HCT116 (cell line): ENCODE results near the gene GPR176. TPM values are rescaled to one million over a fixed set of nuclear protein-coding genes. Genes with fewer than 3 reads are reported as not detected.

Experiments used
- ATAC-seq: fragments of 200-7000 bp; cut with Tn5 transposase; 2 replicates; pipeline ENCODE4 v1.9.1; 2020; ENCODE audit warnings: mild to moderate bottlenecking, moderate library complexity
- BruUV-seq: library from RNA; stranded (reverse); fragments of 400-500 nt; replicated peaks from 2 replicates; lab custom pipeline; 2021; lab: Mats Ljungman, UMichigan
- CTCF ChIA-PET: fragments of 300-600 bp; sonication (Branson Sonifier 250); formaldehyde crosslinking; loops from one replicate; lab custom pipeline; 2021; ENCODE audit warnings: antibody characterized with exemption; lab: Charles Lee
- POLR2A ChIA-PET: fragments of 300-600, 350-600 bp; sonication (Branson Sonifier 250); formaldehyde crosslinking; loops from one replicate; lab custom pipeline; 2021; ENCODE audit warnings: antibody characterized with exemption; lab: Charles Lee
- RAD21 ChIA-PET, 2 experiments: fragments of 300-600 bp; sonication (Branson Sonifier 250); formaldehyde crosslinking; loops; one replicate each; lab custom pipeline; 2023; ENCODE audit warnings: low total read pairs in 2 of 2; ENCODE audit not compliant: uncharacterized antibody in 2 of 2, unreplicated experiment in 2 of 2, low non-redundant PET in 1 of 2; lab: Charles Lee
- DNase-seq: peaks from one replicate; pipeline ENCODE4 v3.0.0-alpha.2; 2010; ENCODE audit warnings: low read depth, low spot score
- H2AFZ ChIP-seq: fragments of 200-600 bp; shearing (Covaris generic), sonication (generic); 2 replicates; pipeline ENCODE4 v1.6.1; 2017; ENCODE audit warnings: low read depth, mixed run types, mixed read lengths, antibody characterized with exemption, low read length; ENCODE audit not compliant: poor library complexity, severe bottlenecking
- H3K27ac ChIP-seq: 2 replicates; pipeline ENCODE4 v1.5.1; 2012; ENCODE audit warnings: low read depth, low read length
- H3K27me3 ChIP-seq: fragments of 200-600 bp; sonication (generic); 2 replicates; pipeline ENCODE4 v1.6.1; 2016; ENCODE audit warnings: mixed run types, low read length, mixed read lengths; ENCODE audit not compliant: insufficient read depth
- H3K36me3 ChIP-seq, 2 experiments: fragments of 200-500 bp in 1 of 2; fragments of 200-600 bp in 1 of 2; sonication (Bioruptor generic) in 1 of 2; sonication (generic) in 1 of 2; 2 replicates each; pipeline versions ENCODE4 v1.5.1 to v1.6.1; 2014 to 2016; ENCODE audit warnings: low read length in 2 of 2, inconsistent platforms in 1 of 2, mixed read lengths in 1 of 2, mixed run types in 1 of 2; ENCODE audit not compliant: insufficient read depth in 2 of 2, control insufficient read depth in 1 of 2
- H3K4me1 ChIP-seq, 2 experiments: fragments of 200-600 bp in 1 of 2; sonication (generic) in 1 of 2; 2 replicates each; pipeline versions ENCODE4 v1.5.1 to v1.6.1; 2012 to 2017; ENCODE audit warnings: low read length in 2 of 2, inconsistent platforms in 1 of 2, mild to moderate bottlenecking in 1 of 2, mixed read lengths in 1 of 2, mixed run types in 1 of 2, moderate library complexity in 1 of 2; ENCODE audit not compliant: insufficient read depth in 2 of 2, control insufficient read depth in 1 of 2
- H3K4me2 ChIP-seq: fragments of 200-600 bp; sonication (generic); 2 replicates; pipeline ENCODE4 v1.6.1; 2017; ENCODE audit warnings: mixed run types, low read length, mixed read lengths
- H3K4me3 ChIP-seq, 2 experiments: fragments of 200-600 bp in 1 of 2; sonication (generic) in 1 of 2; replicated peaks in 1 of 2; 2 replicates each; pipeline ENCODE4 v1.5.1; 2011 to 2016; ENCODE audit warnings: low read length in 2 of 2, control low read depth in 1 of 2, low read depth in 1 of 2, mild to moderate bottlenecking in 1 of 2, mixed read lengths in 1 of 2, mixed run types in 1 of 2
- H3K79me2 ChIP-seq: fragments of 200-600 bp; sonication (generic); 2 replicates; pipeline ENCODE4 v1.6.1; 2017; ENCODE audit warnings: mild to moderate bottlenecking, mixed run types, low read length, moderate library complexity, mixed read lengths; ENCODE audit not compliant: insufficient read depth
- H3K9ac ChIP-seq: fragments of 200-600 bp; sonication (generic); 2 replicates; pipeline ENCODE4 v1.6.1; 2016; ENCODE audit warnings: low read length, mixed read lengths
- H3K9me2 ChIP-seq: fragments of 200-600 bp; sonication (generic), shearing (Covaris generic); 2 replicates; pipeline ENCODE4 v1.6.1; 2017; ENCODE audit warnings: mixed run types, mild to moderate bottlenecking, moderate library complexity; ENCODE audit not compliant: insufficient read depth
- H3K9me3 ChIP-seq, 2 experiments: fragments of 200-500 bp in 1 of 2; fragments of 200-600 bp in 1 of 2; sonication (Bioruptor generic) in 1 of 2; sonication (generic) in 1 of 2; 2 replicates each; pipeline ENCODE4 v1.6.1; 2014 to 2017; ENCODE audit warnings: low read length in 2 of 2, mixed read lengths in 2 of 2, inconsistent platforms in 1 of 2, low read depth in 1 of 2, mild to moderate bottlenecking in 1 of 2, mixed run types in 1 of 2, moderate library complexity in 1 of 2; ENCODE audit not compliant: control insufficient read depth in 1 of 2, insufficient read depth in 1 of 2
- H4K20me1 ChIP-seq: fragments of 200-600 bp; sonication (generic), shearing (Covaris generic); 2 replicates; pipeline ENCODE4 v1.6.1; 2017; ENCODE audit warnings: mixed run types, mild to moderate bottlenecking, moderate library complexity; ENCODE audit not compliant: insufficient read depth
- EGR1 ChIP-seq: IDR thresholded peaks from 2 replicates; pipeline ENCODE4 v1.6.1; 2012; ENCODE audit warnings: low read depth
- ELF1 ChIP-seq: IDR thresholded peaks from 2 replicates; pipeline ENCODE4 v1.6.1; 2012; ENCODE audit warnings: low read depth, borderline replicate concordance
- EZH2 ChIP-seq: fragments of 200-600 bp; sonication (generic); IDR thresholded peaks from 2 replicates; pipeline ENCODE4 v1.6.1; 2017; ENCODE audit warnings: antibody characterized with exemption, mixed run types
- EZH2phosphoT487 ChIP-seq: fragments of 200-600 bp; IDR thresholded peaks from 2 replicates; pipeline ENCODE4 v1.6.1; 2018; ENCODE audit warnings: antibody characterized with exemption, borderline replicate concordance
- FOSL1 ChIP-seq: IDR thresholded peaks from 2 replicates; pipeline ENCODE4 v1.6.1; 2012; ENCODE audit warnings: low read depth
- JUND ChIP-seq: IDR thresholded peaks from 2 replicates; pipeline ENCODE4 v1.6.1; 2012
- POLR2A ChIP-seq: IDR thresholded peaks from 2 replicates; pipeline ENCODE4 v1.7.0; 2011; ENCODE audit warnings: borderline replicate concordance; ENCODE audit not compliant: insufficient read depth, insufficient read length; ENCODE audit errors: extremely low read depth
- SIN3A ChIP-seq: IDR thresholded peaks from 2 replicates; pipeline ENCODE4 v1.6.1; 2012; ENCODE audit warnings: low read depth
- SRF ChIP-seq: IDR thresholded peaks from 2 replicates; pipeline ENCODE4 v1.6.1; 2012; ENCODE audit warnings: low read depth
- TCF7L2 ChIP-seq: IDR thresholded peaks from 2 replicates; pipeline ENCODE4 v1.7.0; 2011; ENCODE audit warnings: borderline replicate concordance, inconsistent platforms; ENCODE audit not compliant: insufficient read depth, insufficient read length; ENCODE audit errors: extremely low read depth
- YY1 ChIP-seq: IDR thresholded peaks from 2 replicates; pipeline ENCODE4 v1.6.1; 2011; ENCODE audit warnings: low read length, low read depth, moderate library complexity, mild to moderate bottlenecking; ENCODE audit not compliant: insufficient replicate concordance; ENCODE audit errors: extremely low read depth
- ZFX ChIP-seq: fragments of 450-650 bp; IDR thresholded peaks from 2 replicates; pipeline ENCODE4 v1.6.1; 2017
- ZNF274 ChIP-seq: fragments of 200-500 bp; sonication (Bioruptor generic); IDR thresholded peaks from 2 replicates; pipeline ENCODE4 v1.6.1; 2014; ENCODE audit warnings: mild to moderate bottlenecking, low read depth, low read length, inconsistent platforms
- intact Hi-C: fragments of 100-400 bp; cut with micrococcal nuclease; formaldehyde crosslinking; loops from 2 replicates; pipeline ENCODE4 v1.10.0; 2022
- total RNA-seq: library from RNA; stranded (reverse); gene quantifications from one replicate; pipeline ENCODE4 v1.2.1, GENCODE V29; 2021; ENCODE audit not compliant: unreplicated experiment
- TF ChIP-seq, protein P1 (sequence below): IDR thresholded peaks from 2 replicates; pipeline ENCODE4 v1.6.1; 2012; ENCODE audit warnings: low read depth
- TF ChIP-seq, protein P2 (sequence below): IDR thresholded peaks from 2 replicates; pipeline ENCODE4 v1.6.1; 2012
- TF ChIP-seq, protein P3 (sequence below): IDR thresholded peaks from 2 replicates; pipeline ENCODE4 v1.6.1; 2011; ENCODE audit warnings: mild to moderate bottlenecking, low read length, moderate library complexity; ENCODE audit not compliant: insufficient replicate concordance; ENCODE audit errors: extremely low read depth
- TF ChIP-seq, protein P4 (sequence below): IDR thresholded peaks from 2 replicates; pipeline ENCODE4 v1.6.1; 2012

The GPR176 gene
- total RNA-seq, 1 experiment from 2014 or later, result 1.7 TPM

DNA sequence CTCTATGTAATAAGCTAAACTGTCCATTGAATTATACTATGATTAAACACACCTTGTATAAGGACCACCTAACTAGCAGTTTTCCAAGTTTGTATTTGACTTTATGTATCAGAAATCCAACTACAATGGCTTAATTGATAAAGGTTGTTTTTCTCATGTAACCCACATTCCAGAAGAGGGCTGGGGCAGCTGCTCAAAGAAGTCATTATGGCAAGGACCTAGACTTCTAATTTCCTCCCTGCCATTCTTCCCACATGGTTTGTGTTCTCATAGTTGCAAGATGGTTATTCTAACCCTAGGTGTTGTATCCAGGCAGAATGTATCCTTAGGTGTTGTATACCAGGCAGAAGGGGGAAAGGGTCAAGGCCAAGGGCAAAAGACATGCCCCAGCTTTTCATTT is 35.7 kb downstream of the GPR176 start (continued):
- TF ChIP-seq, protein P1, sequence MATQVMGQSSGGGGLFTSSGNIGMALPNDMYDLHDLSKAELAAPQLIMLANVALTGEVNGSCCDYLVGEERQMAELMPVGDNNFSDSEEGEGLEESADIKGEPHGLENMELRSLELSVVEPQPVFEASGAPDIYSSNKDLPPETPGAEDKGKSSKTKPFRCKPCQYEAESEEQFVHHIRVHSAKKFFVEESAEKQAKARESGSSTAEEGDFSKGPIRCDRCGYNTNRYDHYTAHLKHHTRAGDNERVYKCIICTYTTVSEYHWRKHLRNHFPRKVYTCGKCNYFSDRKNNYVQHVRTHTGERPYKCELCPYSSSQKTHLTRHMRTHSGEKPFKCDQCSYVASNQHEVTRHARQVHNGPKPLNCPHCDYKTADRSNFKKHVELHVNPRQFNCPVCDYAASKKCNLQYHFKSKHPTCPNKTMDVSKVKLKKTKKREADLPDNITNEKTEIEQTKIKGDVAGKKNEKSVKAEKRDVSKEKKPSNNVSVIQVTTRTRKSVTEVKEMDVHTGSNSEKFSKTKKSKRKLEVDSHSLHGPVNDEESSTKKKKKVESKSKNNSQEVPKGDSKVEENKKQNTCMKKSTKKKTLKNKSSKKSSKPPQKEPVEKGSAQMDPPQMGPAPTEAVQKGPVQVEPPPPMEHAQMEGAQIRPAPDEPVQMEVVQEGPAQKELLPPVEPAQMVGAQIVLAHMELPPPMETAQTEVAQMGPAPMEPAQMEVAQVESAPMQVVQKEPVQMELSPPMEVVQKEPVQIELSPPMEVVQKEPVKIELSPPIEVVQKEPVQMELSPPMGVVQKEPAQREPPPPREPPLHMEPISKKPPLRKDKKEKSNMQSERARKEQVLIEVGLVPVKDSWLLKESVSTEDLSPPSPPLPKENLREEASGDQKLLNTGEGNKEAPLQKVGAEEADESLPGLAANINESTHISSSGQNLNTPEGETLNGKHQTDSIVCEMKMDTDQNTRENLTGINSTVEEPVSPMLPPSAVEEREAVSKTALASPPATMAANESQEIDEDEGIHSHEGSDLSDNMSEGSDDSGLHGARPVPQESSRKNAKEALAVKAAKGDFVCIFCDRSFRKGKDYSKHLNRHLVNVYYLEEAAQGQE, result no peak

DNA sequence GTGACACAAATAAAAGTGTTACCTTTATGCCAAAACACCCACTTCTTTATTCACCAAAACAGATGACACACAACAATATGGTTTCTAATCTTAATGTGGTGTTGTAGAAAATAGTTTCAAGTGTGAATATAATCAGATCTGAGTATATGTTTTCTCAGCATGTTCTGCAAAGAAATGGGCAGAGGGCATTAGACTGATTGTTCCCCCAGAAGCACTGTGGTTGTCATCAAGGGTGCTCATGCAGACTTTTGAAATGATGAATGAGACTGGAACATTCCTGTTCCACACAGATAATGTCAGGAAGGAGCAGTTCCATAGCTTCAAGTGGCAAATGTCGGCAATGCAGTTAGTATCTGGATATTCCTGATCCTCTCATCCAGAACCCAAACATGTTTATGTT is 37.5 kb downstream of the GPR176 start:
- Histone ChIP-seq H3K27me3 (no peaks in the 10 kb centered on the region), H3K9ac (no peak overlapping the region), H3K79me2 (no peaks in the 10 kb centered on the region), H3K4me3 (no peak overlapping the region), H3K4me1 (peaks cover 0 to 6% of the 10 kb centered on the region in 2 experiments; a peak in 1 of 4 replicates), H4K20me1 (no peaks in the 10 kb centered on the region), H3K4me2 (no peak overlapping the region), H3K36me3 (no peaks in the 10 kb centered on the region), H2AFZ (no peak overlapping the region), H3K9me2 (no peaks in the 10 kb centered on the region), H3K9me3 (no peaks in the 10 kb centered on the region), H3K27ac (no peak overlapping the region)
- ChIA-PET POLR2A (no interaction called here), RAD21 (no interaction called here), CTCF (no interaction called here)
- intact Hi-C loops, result no loop called here
- TF ChIP-seq ZFX, result no peak
- no peak for TF ChIP-seq EZH2phosphoT487
- TF ChIP-seq EGR1, result no peak
- TF ChIP-seq, protein P1, result no peak
- no peak for TF ChIP-seq SRF
- TF ChIP-seq FOSL1, result no peak
- TF ChIP-seq, protein P2, sequence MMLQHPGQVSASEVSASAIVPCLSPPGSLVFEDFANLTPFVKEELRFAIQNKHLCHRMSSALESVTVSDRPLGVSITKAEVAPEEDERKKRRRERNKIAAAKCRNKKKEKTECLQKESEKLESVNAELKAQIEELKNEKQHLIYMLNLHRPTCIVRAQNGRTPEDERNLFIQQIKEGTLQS, result no peak
- TF ChIP-seq POLR2A, result no peak
- TF ChIP-seq, protein P3, sequence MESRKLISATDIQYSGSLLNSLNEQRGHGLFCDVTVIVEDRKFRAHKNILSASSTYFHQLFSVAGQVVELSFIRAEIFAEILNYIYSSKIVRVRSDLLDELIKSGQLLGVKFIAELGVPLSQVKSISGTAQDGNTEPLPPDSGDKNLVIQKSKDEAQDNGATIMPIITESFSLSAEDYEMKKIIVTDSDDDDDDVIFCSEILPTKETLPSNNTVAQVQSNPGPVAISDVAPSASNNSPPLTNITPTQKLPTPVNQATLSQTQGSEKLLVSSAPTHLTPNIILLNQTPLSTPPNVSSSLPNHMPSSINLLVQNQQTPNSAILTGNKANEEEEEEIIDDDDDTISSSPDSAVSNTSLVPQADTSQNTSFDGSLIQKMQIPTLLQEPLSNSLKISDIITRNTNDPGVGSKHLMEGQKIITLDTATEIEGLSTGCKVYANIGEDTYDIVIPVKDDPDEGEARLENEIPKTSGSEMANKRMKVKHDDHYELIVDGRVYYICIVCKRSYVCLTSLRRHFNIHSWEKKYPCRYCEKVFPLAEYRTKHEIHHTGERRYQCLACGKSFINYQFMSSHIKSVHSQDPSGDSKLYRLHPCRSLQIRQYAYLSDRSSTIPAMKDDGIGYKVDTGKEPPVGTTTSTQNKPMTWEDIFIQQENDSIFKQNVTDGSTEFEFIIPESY, result no peak
- no peak for TF ChIP-seq ZNF274
- no peak for TF ChIP-seq SIN3A
- no peak for TF ChIP-seq YY1
- TF ChIP-seq ELF1, result no peak
- TF ChIP-seq, protein P4, sequence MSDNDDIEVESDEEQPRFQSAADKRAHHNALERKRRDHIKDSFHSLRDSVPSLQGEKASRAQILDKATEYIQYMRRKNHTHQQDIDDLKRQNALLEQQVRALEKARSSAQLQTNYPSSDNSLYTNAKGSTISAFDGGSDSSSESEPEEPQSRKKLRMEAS, result no peak
- no peak for TF ChIP-seq JUND
- TF ChIP-seq EZH2, result no peak
- no peak for TF ChIP-seq TCF7L2
- BruUV-seq, result no TSS peak
- ATAC-seq, result no peak
- no peak for DNase-seq
